GM18502 (cell line): ENCODE data around the gene EFHC1.

Experiments used
- ATAC-seq: cut with Tn5 transposase; IDR thresholded peaks from one replicate; pipeline ENCODE4 v1.9.1; 2021; ENCODE audit warnings: mild to moderate bottlenecking; ENCODE audit not compliant: unreplicated experiment, poor library complexity

The EFHC1 gene

DNA sequence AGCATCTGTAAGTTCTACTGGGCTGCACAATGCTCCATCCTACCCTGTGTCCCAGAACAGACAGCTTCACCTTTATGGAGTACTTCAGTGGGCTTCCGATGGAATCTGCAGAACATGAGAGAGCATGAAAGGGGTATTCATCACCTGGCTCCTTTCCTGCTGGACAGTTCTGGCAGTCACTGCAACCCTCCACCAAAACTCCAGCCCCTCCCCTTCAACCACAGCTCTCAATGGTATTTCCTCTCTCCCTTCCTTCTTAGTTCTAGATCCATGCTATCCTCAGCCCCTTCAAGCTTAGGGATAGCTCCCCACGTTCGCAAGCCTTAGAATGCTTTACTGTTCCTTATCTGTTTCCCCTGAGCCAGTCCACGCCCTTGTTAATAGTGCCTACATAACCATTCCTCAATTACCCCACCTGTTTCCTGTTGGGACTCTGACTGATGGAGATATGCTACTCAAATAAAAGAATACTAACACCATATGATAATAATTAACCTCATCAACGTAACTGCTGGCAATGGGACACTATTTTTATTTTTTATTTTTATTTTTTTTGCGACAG is 130.0 kb downstream of the EFHC1 start:
- ATAC-seq: no peak

DNA sequence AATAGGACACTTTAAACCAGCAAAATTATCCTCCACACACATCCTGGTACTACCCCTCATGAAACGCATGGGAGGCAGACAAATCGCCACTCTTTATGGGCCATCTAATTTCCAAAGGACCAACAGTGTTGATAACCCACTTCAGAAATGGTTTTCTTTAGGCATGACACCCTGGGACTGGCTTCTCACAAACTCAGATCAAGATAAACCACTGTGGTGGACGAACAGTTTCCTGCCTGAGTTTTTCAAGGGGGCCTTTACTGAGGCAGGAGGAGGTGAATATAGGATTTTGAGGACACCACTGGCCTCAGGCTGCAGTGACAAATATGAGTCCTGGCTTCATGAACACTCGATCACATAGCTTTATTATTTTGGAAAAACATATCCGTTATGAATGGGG is 130.7 kb downstream of the EFHC1 start:
- no peak for ATAC-seq

DNA sequence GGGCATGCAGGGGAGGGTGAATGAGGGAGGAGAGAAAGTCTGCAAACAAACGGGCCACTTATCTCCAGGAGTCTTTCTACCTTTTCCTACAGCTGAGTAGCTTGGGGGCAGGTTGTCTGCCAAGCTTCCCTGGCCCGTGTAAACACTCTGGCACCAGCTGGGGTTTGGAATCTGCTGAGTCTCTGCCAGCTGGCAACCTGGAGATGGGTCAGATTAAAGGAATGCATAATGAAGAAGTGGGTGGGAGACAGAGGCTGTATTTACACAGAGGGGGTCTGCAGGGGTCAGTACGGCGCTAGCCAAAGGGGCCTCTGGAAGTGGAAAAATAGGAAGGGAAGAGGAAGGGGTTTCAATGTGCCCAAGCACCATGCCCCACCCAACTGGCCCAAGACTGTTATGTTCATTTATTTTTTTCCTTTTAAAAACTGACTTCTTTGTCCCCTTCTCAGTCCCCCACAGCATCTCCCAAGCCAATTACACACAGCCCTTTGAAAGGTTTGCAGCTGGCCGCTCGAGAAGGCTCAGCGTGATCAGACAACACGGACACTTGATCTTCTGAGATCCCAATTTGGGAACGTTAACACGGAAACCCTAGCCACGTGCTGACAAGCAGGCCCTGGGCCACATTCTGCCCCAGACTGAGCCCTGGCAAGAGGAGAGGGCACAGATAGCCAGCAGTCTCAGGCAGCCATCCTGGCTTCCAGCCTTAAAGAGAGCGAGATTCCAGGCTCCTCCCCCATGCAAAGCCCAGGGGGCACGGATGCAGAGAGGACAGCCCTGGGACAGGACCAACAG is 131.5 kb downstream of the EFHC1 start:
- ATAC-seq: no peak

DNA sequence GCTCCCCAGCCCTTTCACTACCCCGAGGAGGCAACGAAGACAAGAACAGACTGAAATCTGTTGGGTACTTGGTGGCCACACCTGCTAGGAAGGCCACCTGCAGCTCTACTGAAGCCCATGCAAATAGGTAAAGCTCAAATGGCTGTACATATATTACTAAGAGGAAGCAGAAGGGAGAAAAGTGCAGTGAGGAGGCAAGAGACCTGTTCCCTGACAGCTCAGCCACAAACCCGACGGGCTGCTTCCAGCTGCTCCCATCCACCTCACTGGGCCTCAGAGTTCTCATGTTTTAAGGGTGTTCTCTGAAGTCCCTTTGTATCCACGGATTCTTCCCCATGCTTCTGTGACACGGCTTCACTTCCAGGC is 132.1 kb downstream of the EFHC1 start:
- ATAC-seq: peak; percentile 97

DNA sequence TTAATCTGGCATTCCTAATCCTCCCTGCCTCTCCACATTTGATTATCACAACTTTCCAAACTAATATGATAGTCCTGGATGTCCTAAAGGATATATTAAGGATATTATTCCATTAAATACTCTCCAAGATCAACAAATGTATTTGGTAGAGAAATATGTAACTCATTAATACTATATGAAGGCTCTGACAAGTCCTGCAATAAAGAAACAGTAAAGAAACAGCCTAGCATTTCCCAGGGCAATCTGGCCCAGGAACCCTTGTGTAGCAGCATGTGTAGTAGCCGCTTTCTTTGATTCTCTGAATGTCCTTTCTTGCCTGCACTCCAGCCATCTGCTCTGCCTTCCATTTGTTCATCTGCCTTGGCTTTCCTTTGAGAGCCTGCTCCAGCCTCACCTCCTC is 133.0 kb downstream of the EFHC1 start:
- no peak for ATAC-seq

DNA sequence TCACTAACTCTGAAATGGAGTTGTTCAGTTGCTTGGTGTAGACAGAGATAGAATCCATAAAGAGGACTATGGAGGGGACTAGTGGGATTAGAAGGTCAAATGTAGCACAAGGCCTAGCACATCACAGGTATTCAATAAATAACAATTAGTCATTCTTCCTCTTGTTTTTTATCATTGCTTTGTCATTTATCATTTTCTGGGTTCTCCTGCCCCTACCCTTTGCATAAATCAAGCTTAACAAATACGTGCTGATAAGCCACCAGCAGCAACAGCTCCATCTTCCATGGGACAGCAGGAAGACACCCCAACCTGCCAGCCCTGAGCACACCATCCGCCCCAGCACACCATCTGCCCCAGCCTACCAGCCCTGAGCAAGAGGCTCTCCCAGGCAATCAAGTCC is 133.6 kb downstream of the EFHC1 start:
- no peak for ATAC-seq

DNA sequence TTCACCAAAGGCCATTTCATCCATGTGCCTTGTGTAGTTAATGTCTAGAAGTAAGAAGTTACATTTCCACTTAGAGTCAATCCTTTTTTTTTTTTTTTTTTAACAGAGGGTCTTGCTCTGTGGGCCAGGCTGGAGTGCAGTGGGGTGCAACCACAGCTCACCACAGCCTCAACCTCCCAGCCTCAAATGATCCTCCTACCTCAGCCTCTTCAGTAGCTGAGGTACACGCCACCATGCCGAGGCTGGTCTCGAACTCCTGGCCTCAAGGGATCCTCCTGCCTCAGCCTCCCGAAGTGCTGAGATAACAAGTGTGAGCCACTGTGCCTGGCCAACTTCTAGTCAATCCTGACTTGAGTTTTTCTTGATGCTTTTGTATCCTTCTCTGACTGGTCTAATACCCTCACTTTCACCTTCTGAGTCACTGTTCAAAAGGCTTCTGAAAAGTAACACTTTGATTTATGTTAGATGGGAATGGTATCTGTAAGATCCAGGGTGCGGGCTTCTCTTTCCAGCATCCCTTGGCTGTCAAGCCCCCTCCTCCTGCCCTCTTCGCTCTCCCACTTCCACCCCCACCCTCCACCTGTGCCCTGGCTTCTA is 134.6 kb downstream of the EFHC1 start:
- ATAC-seq: no peak

DNA sequence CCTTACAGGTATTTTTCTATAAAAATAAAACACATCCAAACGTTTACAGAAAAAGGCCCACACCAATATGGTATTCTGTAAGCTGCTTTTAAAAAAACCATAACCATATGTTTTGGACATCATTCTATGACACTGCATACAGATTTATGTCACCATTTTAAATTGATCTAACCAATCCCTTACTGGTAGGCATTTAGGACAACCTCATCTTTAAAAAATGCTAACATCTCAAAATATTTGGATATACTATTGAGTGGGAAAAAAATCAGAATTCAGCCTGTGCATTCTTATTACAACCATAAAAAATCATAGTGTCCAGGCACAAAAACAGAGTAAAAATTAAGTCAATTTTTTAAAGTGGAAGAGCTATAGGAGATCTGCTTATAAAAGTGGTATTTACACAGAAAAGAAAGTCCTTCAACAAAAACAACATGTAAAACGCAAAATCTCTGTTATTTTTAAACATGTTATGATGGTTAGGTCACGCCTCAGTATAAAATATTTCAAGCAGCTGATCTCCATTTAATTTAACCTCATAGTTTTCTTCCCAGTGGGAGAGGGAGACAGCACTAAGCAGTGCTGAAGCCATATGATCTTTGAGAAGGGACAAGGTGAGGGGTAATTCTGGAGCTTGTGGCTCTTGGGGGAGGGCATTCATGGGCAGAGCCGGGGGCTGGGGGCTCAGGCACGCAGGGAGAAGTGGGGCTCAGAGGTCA is 135.5 kb downstream of the EFHC1 start:
- ATAC-seq: no peak

DNA sequence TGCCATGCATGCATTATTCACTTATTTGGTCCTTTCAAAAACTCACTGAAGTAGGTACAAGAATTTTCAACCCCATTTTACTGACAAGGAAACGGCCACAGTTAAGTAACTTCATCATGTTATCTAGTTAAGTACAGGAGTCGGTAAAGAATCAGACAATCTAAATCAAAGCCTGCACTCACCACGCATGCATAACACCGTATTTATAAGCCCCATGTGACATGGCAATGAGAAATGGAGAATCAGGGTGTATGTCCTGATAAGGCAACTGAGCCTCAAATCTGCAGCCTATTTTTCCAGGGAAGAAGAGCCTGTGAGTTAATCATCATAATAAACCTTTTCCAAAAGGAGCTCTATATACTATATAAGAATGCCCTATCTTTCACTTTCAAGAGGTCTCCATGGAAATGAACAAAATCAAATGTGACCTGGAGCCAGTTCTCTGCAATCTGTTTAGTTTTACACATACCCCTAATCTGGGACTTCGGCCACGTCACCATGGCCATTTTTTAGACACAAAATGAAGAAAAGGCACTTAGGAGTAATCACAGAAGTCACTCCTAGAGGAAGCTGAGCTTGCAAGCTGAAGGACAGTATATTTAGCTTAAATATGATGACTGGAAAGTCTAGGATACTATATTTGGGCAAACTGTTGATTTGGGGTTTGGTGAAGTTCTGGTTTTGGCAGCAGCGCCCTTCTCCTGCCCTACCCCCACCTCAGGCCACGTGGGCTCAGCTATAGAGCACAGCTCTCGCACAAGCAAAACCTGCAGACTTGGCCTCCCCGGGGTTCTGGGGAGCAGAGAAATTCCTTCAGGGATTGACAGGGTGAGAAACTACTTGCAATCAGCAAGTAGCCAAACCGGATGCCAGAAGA is 137.5 kb downstream of the EFHC1 start:
- ATAC-seq: no peak

DNA sequence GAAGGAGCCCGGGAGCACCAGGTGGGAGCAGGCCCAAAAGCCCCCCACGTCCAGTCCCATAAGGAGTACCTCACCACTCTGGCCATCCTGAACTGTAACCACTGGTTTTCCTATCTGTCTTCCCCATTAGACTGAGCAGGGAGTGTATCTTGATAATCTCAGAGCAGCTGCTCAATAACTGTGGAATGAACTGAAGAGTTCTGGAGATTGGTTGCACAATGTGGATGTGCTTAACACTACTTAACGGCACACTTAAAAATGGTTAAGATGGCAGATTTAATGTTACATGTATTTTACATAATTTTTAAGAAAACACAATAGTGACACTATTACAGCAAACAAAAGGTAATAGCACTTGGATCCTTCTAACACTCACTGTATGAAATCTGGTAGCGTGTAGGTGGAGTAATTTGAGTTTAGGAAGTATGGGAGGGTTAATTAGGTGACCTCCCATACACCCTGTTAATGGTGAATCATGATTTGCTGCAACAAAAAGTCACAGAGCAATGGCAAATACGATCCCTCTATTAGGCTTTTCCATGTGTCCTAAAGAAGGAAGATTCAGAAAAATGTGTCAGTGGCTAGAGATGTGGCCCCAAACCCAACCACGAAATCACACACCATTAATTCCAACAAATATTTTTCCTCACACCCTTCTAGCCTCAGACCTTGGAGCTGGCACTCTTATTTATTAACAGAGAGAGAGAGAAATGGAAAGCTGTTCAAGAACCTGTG is 138.3 kb downstream of the EFHC1 start:
- ATAC-seq: no peak

DNA sequence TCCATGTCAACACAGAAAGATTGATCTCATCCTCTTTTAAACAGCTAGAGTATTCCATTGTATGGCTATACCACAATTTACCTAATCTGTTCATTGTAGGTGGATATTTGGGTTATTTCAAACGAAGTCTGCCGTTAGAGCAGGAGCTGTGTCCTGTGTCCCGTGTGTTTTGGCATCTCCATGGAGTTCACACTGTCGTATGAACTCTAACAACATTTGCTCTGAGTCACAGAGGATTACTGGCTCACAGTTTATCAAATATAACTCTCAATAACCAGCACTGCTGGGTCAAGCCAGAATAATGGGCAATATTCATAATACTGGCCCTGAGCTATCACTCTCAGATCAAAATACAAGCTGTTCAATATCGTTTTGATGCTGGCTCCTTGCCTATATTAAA is 140.3 kb downstream of the EFHC1 start:
- ATAC-seq: no peak

DNA sequence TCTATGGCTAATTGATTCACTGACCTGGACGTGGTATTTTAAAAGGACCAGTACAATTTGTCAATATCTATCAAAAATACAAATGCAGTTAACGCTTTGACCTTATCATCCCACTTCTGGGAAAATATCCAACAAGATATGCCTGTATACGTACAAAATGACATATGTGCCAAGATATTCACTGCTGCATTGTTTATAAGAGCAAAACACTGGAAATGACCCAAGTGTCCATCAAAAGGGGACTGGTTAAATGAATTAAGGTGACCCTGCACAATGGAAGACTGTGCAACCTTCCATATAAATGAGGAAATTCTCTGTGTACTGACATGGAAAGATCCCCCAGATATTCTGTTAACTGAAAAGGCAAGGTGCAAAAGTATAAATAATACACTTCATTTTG is 142.8 kb downstream of the EFHC1 start:
- ATAC-seq: no peak

DNA sequence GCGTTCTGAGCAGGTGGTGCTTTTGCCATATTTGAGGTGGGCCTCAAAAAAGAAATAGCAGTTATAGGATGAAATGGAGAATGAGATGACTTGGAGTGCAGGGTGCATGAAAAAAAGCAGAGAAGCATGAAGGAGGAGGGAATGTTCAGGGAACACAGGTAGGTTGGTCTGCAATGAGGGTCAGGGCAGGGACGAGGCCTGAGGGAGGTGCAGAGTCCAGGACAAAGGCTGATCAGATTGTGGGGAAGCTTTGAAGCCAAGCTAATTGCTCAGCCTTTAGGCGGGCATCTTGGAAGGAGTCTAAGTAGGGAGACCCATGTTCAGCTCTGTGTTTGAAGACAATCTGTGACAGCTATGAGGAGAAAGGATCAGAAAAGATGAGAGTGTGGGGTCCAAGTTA is 144.7 kb downstream of the EFHC1 start:
- no peak for ATAC-seq

DNA sequence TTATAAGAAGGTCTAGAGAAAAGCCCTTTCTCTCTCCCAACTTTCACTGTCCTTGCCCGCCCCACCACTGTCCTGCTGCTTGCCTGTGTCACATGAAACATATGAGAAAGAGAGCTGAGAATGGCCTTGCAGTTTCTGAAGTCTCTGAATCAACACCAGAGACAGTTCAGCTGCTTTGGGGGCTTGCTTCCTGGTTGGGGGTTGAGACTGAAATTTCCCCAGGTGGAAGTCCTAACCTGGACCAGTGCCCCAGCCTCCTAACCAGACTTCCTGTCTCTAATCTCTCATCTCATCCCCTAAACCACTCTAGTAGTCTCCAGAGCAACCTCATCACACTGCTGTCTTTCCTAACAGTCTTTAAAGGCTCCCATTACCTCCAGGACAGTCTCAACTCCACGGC is 146.1 kb downstream of the EFHC1 start:
- ATAC-seq: peak; percentile 84

DNA sequence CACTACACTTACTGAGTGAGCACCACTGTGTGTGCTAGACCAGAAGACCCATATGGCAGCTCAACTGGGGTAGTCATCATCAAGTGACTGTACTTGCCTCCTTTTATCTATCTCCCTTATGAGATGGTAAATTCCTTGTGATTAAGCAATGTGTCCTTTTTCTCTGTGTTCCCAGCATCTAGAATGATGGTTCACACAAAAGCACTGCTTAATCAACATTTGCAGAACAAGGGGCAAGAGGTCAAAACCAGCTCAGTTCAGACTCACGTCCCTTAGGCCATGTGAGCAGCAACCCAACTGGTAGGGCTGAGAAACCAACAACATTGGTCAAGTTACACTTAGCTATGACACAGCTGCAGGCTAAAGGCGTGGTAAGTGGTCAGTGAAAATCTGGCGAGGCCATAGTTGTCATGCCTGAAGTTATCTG is 146.7 kb downstream of the EFHC1 start:
- ATAC-seq: no peak

DNA sequence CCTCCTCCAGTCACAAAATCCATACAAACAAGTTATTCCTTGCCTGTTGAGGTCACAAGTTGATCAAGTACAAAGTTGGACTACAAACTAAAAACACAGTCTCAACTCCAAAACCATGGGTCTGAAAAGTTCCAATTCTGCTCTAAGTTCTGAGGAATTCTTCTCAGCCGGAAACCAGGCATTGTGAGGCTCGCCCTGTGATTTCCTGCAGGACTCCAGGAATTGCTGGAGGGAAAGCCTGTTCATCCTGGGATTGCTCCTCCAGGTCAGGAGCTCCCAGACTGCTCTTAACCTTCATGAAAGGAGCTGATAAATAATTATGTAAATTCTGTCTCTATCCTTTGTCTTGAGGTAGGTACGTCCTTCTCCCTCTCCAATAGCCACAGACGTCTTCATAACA is 148.2 kb downstream of the EFHC1 start:
- no peak for ATAC-seq

DNA sequence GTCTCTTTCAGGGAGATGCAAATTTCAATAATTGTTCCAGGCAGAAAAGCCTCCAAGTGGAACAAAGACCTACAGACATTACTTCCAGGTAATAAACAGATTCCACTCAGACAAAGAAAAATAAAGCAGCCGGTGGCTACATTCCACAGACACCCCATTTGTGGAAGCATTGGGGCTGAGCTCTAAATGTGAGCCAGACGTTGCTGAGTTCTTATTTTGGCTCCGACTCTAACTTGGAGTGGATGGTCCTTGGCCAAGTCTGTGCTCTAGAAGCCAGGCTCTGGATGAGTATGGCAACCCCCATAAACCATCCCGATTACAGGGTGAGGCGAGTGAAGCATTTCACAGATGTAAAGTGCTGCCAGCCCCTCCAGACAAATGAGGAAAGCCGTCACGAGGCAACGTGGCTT is 150.2 kb downstream of the EFHC1 start:
- no peak for ATAC-seq

DNA sequence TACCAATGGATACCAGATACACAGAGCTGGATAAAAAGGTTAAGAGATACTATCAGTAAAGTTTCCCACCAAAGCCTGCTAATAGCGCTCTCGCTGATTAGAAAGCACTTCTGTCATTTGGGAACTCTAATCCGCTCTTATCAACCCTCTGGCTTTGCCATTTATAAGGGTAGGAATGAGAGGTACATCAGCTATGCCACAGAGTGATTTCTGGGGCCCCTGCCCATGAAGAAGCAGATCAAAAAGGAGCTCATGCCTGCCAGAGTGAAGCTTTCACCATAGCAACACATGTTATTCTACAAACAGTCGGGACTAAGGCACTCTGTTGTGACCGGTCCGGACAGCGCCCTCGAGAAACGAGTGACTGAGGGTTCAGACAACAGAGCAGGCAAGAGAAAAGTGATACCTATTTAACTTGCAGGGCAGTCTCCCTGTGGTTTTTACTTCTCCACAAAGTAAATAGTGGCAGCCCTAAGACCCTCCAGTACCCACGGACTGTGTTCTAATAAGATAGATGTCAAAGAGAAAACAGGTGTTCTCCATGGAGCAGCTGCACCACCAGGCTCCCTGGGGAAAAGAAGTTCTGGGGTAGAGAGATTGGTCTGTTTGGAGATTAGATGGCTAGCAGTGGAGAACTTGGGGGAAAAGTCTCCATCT is 151.1 kb downstream of the EFHC1 start:
- no peak for ATAC-seq

DNA sequence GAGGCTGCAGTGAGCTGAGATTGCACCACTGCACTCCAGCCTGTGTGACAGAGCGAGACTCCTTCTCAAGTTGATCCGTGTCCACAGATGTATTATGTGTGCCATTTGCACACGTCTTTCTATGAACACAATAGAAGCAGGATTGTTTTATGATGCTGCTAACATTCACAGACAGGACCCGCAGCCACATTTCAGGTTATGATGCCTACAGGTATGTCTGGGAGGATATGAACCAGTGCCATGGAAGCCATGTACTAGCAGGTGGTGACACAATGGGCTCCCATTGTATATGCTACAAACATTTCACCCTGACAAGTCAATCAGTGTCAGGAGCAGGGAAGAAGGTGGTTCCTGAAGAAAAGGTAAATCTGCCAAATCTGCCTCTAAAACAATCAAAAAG is 152.4 kb downstream of the EFHC1 start:
- no peak for ATAC-seq
